Right renal pelvis (tissue), 4 donors: Measurements from ENCODE around the gene EXOC6B. TPM values are rescaled to one million over a fixed set of nuclear protein-coding genes. Genes with fewer than 3 reads are reported as not detected.

Source experiments
- DNase-seq, 4 donors: peaks; one replicate each; pipeline ENCODE4 v3.0.0-alpha.2; 2013; ENCODE audit warnings: low read depth in 4 of 4, low spot score in 3 of 4, missing footprints in 1 of 4
- polyA plus RNA-seq, 4 donors: library from polyadenylated mRNA; unstranded; fragments of 120-200 nt; gene quantifications; one replicate each; pipeline ENCODE4 v1.2.1, GENCODE V29; 2013; ENCODE audit not compliant: insufficient read length in 4 of 4

Gene EXOC6B
- polyA plus RNA-seq, 4 donors: 20.8 to 25.5 (median 23.7) TPM

DNA sequence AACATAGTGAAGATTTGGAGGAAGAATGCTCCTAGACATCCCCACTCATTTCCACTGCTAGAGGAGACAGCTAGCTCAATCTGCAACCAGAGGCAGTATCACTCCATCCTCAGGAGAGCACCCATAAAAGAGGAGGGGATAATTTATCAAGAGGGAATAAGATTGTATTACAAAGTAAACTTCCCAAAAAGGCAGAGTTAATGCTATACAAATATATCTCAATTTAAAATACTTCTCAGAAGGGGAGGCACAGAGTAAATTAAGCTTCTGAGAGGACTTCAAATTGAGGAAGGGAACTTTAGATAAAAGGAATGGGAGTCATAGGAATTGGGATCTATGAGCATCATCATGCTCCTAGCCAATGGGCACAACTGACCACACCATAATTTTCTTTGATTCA lies 29.1 kb downstream of the EXOC6B start:
- DNase-seq: no peak

DNA sequence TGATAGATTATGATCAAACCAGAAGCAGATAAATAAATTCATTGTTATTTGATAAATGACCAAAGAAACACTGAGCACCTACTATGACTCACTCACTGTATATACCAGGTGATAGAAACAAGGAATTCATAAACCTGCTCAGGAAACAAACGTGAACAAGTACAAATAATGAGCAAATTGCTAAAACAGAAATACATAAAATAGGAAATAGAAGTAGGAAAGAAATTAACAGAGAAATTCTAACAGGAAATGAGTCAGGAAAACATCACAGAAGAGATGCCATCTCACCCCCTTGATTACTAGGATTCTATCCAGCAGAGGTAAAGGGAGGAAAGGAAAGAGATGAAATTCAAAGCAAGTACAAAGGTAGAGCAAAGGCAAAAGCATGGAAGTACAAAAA lies 31.3 kb downstream of the EXOC6B start:
- no peak for DNase-seq

DNA sequence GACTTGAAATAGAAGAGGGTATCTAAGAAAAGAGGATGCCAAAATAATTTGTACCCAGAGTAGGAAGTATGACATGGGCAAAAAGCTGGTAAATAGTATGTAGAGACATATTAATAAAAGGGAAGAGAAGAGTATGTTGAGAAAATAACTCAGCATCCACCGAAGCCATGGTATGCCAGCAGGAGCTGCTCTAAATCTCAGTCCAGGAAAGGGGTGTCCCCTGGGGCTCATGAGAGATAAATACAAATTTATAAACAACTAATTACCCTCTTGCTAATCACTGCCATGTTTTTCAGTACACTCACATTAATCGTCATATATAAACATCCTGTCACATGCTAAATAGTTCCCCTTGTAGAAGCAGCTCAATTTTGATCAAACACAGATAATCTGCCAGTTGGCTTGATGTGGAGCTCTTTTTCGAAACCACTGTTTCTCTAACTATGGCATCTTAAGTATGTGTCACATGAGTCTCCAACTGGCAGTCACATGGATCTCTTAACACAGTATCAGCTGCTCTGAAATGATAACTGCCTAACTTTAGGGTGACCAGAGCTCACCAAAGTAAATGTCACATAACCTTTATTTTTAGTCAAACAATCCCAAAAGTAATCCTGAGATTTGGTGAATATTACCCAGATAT lies 31.9 kb downstream of the EXOC6B start:
- no peak for DNase-seq

DNA sequence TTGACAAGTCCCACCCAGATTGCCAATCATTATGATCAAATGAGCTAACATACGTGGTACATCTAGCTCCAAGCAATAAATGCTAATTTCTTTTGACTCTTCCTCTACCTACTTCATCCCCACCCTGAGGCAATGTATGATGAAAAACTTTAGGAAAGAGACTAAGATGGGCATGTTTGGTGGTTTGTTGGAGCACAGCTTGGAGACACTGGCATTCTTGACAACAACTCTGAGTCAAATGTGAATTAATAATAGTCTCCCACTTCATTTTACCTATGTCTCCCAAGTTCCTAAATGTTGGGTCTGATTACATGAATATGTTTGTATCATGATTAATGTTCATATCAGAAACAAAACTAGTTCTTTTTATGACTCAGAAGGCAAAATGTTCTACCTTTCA lies 36.6 kb downstream of the EXOC6B start:
- DNase-seq: no peak

DNA sequence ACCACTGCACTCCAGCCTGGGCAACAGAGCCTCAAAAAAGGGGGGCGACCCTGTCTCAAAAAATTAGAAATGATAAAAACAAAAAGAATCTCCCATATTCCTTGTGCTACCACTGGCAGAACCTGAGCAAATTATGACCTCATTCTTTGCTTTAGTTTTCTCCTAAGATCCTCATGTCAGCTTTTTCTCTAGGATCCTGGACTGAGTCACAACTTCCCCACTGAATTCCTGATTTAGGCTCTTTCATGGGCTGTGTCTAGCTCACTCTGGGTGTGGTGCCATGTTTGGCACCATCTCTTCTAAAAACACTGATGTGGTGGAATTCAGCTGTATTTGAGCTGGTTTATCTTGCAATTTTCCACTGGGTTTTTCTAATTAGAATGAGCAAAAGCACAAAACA lies 37.1 kb downstream of the EXOC6B start:
- no peak for DNase-seq

DNA sequence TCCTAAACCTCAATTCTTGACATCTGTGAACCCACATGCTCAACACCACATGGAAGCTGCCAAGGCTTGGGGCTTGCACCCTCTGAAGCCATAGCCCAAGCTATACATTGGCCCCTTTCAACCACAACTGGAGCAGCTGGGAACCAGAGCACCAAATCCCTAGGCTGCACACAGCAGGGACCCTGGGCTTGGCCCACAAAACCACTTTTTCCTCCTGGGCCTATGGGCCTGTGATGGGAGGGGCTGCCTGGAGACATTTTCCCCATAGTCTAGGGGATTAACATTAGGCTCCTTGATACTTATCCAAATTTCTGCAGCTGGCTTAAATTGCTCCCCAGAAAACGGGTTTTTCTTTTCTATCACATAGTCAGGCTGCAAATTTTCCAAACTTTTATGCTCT lies 40.3 kb downstream of the EXOC6B start:
- DNase-seq: no peak

DNA sequence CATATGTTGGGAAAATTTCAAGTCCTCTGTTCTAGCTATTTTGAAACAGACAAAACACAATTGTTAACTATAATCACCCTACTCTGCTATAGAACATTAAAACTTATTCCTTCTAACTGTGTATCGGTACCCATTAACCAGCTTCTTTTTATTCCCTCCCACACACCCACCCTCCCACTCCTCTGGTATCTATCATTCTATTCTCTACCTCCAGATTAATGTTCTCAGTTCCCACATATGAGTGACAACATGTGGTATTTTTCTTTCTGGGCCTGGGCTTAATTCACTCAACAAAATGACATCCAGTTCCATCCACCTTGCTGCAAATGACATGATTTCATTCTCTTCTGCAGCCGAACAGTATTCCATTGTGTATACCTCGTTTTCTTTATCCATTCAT lies 43.3 kb downstream of the EXOC6B start:
- DNase-seq: no peak

DNA sequence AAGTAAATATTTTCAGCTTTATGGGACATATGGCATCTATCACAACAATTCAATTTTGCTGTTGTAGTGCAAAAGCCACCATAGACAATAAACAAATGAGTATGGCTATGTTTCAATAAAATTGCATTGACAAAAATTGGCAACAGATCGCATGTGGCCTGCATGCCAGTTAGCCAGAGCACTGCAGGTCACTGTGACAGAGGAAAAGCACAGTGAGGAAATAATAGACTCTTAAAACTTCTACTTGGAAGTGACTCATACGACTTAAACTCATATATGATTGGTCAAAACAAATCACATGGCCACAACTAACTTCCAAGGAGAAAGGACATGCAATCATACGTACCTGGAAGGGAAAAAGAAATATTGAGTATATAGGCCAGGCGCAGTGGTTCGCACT lies 44.4 kb downstream of the EXOC6B start:
- no peak for DNase-seq

DNA sequence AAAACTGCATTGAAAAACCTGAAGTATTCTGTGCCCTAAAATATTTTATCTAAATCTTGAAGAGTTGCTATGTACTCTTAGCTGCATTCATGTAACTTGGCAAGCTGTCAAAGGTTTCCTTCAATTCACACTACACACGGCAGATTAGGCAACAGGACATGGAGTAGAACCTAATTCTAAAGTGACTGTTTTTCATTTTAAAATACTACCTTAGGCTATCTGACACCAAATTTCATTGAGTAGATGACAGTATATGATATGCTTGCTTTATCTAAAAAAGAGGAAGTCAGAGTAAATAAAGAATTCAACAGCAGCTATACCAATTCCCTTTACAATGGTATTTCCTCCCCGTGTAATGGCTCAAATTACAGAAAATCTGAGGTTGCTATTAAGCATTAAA lies 45.4 kb downstream of the EXOC6B start:
- DNase-seq: no peak

DNA sequence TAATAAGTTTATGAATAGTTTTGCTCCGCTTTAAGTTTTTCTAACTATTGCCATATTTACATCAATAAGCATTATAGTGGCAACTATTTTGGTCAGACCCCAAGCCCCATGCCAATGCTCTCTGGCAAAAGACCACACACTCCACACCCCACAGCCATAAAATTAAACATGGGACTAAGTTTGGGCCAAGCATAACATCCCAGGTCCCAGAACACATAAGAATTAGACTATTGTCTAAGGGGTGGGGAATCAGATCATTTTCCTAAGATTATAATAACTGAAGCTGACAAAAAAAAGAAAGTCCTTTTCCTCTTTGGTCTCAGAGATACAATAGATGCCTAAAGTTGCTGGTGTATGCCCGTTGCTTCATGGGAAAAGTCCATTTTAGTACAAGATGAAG lies 46.3 kb downstream of the EXOC6B start:
- DNase-seq: no peak

DNA sequence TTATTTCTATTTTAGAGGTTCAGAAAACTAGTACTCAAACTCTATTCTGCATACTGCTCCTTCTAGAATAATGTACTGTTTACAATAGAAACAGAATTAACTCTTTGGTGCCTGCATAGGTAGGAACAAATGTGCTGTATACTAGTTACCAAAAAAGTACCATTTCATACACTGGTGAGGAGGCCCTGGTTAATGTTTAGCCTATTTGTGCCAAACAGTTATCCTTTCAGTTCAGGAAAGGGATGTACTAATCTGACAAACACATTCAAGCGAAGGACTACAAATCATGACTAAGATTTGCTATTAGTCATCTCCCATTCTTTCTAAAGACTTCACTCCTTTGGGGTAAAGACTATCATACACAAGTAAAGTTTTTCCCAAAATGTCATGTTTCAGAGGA lies 47.4 kb downstream of the EXOC6B start:
- no peak for DNase-seq

DNA sequence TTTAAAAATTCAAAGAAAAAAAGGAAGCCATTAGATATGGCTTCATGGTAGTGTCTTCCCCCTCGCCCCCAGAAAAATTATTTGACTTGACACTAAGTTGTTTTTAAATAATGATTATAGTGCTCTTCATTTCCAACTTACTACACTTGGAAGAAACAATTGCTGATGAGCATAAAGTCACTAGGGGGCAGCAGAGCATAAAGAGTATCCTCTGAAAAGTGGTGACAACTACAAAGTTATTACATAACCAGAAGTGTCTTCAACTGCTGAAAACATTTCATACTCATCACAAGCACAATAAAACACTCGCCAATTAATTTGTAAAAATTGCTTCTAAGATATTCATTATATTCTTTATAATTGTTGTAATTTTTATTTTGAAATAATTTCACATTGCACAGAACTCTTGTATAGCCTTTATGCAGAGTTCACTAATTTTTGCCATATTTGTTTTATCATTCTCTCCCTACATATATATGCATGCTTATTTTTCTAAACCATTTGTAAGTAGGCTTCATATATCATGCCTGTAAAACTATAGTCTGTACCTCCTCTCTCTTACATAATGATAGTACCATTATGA lies 54.9 kb downstream of the EXOC6B start:
- DNase-seq: peak; percentile 42 to 59 (median 54)

DNA sequence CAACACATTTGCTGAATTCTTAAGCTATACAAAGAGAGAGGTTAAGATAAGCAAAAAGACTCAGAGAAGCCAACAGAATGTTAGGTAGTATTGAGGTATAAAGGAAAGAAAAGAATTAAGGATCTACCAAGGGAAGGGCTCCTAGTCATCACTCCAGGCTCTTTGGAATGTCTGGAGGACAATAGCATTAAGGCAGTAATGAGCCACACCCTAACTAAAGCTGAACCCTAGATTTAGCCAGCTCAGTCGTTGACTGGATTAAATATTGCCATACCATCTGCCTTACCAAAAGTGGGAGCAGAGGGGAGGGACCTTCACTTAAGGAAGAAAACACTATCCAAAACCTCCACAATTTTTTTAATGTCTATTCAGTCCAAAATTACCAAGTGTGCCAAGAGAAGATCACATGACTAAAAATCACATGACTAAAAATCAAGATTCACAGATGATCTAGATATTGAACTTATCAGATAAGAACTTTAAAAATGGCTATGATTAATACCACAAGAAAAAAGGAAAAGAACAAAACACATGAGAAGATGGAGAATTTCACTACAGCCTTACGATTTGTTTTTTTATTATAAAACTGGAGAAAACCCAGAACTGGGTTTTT lies 59.7 kb downstream of the EXOC6B start:
- DNase-seq: no peak

DNA sequence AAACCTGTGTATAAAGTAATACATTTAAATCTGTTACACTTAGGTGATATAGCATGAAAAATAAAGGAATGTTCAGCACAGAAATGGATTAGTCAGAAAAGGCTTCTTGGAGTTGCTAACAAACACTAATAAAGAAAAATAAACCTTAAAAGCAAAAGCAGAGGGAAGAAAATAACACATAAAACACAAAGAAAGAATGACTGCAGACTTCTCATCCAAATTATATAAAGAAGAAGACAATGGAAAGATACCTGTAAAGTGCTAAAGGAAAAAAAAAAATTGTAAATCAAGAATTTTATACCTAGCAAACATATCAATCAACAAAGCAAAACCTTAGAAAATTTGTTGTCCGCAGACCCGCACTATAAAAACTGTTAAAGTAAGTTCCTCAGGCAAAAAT lies 63.6 kb downstream of the EXOC6B start:
- no peak for DNase-seq

DNA sequence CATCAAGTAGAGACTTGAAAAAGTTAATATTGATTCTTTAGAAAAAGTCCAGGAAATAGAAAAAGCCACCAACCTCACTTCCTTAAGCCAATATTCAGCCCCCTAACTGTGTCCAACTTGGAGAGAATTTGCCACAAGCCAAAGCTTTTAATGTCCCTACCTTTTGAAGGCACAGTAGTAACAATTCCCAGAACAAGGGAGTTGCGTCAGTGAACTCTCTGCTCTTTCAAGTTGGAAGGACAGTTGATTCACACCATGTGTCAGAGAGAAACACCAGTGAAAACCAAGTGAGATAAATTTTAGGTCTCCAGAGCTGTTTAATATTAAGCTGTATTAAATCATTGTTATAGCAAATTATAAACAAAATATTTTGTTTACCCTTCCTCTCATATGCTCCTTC lies 66.1 kb downstream of the EXOC6B start:
- no peak for DNase-seq

DNA sequence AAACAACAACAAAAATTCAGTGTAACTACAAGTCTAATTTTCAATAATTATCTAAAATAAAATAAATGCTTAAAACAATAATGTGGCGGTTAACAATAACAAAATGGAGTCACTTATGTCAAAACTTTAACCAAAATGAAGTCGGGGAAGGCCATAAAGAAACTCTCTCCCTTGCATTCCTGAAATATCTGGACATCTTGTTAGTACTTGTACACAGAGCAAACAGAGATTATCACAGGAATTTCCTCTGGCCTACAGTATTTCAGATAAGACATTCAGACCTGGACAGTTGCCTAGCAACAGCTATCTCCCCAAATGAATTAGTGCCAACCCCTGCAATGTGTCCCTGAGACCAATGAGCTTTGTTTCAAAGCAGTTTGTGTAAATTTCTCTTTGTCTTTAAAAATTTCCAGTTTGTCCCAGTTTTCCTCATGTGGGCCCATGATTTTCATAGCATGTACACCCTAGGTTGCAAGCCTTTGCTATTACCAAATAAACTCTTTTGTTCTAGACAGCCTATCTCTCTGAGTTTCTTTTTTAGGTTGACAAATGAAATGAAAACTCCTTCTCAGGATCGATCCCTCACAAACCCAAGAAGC lies 68.6 kb downstream of the EXOC6B start:
- peak in 2 of 4 donors; percentile 16 to 24 for DNase-seq

DNA sequence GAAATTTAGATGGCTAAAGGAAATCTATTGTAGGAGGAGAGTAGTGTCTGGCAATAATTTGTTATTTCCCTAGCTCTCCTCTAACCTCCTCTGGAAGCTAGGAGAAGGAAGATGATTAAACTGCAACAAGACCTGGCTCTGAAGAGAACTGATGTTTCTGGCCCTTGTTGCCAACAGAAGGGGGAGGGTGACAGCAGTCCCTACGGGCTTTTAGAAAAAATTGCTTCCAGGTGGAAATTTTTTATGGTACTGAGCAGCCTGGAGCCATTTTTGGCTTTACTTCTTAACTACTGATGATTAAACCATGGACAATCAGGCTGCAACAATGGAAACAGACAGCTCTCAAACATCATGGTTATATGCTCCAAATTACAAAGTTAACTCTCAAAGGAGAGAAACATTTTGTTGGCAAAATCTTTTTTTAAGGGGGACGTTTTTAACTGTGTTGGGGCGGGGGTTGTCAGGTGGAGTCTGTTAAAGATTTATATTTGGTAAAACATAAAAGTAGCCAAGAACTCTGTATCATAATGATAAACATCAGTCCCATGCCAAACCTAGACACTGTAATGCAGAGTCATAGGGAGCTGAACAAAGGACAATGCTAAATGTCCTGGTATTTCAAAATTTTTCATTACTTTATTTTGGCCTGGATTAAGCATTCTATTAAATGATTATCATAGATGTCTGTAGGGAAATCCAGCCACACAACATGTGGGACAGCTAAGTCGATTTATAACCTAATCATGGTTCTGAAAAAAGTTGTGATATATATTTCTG lies 70.0 kb downstream of the EXOC6B start:
- no peak for DNase-seq

DNA sequence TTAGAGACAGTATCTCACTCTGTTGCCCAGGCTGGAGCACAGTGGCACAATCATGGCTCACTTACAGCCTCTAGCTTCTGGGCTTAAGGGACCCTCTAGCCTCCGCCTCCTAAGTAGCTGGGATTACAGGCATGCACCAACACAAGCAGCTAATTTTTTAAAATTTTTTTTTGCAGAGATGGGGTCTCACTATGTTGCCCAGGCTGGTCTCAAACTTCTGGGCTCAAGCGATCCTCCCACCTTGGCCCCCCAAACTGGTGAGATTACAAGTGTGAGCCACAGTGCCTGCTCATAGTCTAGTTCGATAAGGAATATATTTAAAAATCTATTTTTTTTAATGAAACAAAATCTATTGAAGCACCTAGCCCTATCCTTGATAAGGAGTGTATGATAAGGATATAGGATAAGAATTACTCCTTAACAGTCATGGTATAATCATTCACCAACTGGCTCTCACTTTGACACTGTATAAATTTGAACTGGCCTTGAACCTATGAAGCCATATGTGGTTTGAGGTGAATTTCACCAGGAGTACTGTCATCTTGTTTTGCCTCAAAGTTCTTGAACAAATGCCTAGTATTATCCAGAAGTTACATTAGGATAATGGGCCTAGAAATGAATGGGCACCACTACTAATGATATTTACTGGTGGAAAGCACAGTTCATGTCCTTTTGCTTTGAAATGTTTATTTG lies 71.1 kb downstream of the EXOC6B start:
- no peak for DNase-seq

DNA sequence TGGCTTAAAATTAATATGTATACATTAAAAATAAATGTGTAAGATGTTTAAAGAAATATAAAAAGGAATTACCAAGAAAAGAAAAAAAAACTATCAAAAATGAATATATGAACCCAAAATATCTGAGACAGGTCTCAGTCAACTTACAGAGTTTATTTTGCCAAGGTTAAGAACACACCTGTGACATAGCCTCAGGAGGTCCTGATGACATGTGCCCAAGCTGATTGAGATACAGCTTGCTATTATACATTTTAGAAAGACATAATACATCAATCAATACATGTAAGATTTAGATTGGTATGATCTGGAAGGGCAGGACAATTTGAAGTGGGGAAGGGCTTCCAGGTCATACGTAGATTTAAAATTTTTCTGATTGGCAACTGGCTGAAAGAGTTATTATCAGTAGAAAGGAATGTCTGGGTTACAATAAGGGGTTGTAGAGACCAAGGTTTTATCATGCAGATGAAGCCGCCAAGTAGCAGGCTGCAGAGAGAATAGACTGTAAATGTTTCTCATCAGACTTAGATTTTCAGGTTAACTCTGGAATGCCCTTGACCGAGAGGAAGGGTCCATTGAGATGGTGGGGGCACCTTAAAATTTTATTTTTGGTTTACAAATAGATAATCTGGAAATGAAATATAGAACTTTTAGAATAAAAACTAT lies 74.7 kb downstream of the EXOC6B start:
- DNase-seq: no peak

DNA sequence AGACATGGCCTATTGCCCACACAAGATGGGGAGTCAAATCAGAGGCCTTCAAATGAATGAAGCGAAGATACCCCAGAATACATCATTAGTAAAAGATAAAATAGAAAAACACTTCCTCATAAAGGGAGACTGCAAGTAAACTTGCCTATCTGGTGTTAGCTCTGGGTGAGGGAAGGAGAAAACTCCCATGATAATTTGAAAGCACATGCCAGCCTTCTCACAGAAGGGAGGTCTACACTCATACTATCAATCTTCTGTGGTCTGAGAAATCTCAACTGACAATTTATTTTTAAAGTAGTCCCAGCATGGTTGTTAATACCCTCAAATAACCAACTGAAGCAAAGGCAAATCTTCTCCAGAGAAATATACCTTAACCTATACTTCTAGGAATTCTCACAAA lies 75.4 kb downstream of the EXOC6B start:
- no peak for DNase-seq
